Muscle of arm (tissue), 12 donors: ENCODE measurements around the gene ART4. TPM values are rescaled to one million over a fixed set of nuclear protein-coding genes. Genes with fewer than 3 reads are reported as not detected.

Experiments used
- DNase-seq: peaks from one replicate; pipeline ENCODE4 v3.0.0-alpha.2; 2013
- polyA plus RNA-seq, 12 donors: library from polyadenylated mRNA; unstranded; fragments of 120-200 nt; gene quantifications; one replicate each; pipeline ENCODE4 v1.2.1, GENCODE V29; 2013; ENCODE audit not compliant: insufficient read length in 12 of 12

The ART4 gene
- polyA plus RNA-seq, 12 donors = 0.05 to 0.43 (median 0.30) TPM; not detected in 4

DNA sequence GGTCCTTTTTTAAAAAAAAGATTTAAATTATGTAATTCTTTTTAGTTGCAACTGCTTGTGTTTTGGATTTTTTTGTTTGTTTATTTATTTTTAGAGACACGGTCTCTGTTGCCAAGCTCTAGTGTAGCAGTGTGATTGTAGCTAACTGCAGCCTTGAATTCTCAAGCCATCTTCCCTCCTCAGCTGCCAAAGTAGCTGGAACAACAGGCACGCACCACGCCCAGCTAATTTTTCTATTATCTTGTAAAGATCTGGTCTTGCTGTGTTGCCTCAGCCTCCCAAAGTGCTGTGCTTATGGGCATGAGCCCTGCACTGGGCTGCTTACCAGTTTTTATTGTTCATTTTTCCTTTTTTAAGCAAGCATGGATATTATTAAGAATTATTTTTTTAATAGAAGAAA lies 10.6 kb upstream of the ART4 start:
- DNase-seq = peak; percentile 74

DNA sequence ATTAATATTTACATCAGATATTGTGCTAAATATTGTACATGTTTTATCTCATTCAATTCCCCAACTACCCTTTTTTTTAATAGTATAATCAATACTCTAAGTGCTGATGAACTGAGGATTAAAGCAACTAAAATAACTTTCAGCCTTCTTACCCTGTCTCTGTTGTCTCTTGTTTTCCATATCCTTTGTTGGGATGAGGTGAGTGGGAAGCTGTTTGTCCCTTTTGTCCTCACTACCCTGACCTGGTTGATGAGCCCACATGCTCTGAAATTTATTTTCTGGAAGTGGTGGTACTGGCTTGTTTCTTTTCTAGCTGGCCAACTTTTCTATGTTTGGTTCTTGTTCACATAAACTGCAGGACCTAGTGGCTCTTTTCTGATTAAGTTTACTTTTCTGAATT lies 9.6 kb upstream of the ART4 start:
- no peak for DNase-seq

DNA sequence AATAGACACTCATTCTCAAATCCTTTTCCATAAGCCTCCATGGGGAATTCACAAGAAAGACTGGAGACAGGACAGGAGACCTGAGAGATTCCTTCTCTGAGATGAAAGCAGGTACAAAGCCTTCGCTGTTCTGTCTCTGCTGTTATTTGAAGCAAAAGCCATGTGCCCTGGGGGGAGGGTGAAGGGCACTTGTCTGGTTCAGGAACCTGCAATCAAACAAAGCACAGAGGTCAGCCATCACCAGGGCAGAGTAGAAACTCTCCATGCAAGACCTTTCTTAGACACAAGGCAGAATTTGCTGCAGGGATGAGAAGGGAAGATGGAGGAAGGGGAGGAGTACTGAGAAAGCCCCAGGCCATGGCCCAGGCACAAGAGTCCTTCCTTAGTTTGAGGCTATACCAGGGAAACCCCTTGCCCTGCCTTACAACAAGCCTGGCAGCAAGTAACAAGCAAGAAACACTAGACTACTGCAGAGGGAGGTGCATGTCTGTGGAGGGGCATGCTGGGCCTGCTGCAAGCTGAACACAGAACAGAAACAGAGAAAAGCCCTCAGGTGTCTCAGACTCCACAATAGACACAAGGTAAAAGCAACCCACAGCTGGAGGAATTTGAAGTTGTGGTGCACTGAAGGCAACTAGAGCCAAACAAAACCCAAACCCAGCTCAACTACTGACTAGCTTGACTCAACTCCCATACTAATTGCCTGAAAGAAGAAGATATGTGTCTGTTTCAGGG lies 7.8 kb upstream of the ART4 start:
- DNase-seq = no peak

DNA sequence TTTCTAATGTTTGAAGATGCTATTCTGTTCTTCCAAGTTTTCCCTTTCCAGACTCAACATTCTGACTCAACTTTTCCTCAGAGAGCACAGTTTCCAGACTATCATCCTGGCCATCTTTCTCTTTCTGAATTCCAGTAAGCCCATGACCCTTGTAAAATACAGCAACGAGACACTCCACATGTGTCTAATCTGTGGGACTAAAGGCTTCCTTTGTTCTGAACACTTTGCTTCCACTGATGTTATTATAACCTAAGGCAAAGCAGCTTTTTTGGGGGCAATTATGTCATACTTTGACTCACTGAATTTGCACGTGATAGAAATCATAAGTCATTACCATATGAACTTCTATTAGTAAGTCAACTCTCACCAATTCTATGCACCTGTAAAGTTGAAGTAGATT lies 6.3 kb upstream of the ART4 start:
- DNase-seq = peak; percentile 84

DNA sequence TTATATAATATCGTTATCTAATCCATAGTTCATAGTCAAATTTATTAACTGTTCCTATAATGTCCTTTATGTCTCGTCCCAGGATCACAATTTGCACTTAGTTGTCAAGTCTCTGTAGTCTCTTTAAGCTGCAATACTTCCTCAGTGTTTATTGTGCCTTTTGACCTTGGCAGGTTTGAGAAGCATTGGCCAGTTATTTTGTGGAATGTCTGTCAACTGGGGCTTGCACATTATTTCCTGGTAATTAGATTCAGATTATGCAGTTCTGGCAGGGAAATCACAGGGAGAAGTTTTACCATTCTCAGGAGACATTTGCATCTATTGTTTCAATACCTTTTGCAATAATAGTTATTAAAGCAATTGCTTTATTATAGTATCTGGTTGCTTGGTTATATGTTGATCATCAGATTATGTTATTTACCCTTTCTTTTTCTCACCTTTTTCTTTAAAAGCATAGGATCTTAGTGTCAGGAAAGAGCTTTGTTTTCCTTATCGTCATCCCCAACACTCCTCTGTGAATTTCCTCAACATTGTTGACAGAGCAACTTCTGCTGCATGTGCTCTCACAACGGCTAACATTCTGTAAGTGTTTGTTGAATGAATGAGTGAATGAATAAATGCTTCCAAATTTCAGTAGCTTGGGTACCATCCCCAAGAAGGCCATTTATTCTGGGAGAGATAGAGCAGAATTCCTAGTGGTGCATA lies 3.7 kb upstream of the ART4 start:
- DNase-seq = no peak

DNA sequence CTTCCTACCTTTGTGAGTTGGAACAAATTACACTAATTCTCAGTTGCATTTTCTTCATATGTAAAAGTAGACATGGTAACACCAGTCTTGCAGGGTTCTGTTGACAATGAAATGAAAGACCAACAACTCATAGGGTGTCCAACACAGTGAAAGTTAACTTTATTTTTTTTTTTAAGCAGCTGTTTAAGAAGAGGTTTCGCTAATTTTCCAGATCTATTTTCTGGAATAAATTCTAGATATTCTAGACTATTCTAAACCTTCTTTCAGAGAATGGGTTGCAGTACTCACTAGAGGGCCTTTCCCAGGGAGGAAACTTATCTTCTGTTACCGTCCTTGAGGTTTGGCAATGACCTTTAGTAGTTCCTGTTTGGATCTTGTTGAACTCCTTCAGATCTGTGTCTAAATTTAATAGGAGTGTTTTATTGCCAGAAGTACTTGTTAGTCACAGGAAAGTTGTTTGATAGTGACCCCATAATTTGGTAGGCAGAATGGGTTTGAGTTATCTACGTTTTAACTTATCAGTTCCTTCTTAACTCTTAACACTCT lies 2.8 kb upstream of the ART4 start:
- no peak for DNase-seq

DNA sequence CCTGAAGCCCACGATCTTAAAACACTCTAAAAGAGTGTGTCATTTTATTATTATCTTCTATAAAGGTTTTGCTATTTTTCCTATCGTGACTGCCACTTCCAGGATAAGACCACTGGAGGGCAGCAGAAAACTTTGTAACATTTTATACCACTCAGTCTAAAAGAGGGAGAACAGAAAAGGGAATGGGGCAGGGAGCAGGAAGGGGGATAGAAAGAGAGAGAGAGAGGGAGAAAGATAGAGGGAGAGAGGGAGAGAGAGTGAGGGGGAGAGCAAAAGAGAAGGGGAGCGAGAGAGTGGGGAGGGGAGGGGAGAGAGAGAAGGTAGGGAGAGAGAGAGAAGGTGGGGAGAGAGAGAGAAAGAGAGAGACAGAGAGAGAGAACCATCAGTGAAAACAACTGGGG lies 2.0 kb upstream of the ART4 start:
- DNase-seq = peak; percentile 67

DNA sequence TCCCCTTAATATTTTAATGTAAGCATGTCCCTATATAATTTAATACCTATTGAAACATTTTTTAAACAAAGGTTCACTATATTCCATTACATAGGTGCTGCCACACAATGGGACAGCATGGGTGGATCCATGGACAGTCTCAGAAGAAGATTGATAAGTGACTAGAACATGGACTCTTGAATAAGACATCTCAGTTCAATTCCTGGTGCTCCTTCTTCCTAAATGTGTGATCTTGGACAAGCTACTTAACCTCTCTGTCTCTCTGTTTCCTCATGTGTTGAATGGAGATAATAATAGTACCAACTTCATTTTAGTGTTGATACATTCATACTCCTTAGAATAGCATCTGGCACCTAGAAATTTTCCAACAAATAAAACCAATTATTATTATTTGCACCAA lies 1.1 kb upstream of the ART4 start:
- DNase-seq = no peak

DNA sequence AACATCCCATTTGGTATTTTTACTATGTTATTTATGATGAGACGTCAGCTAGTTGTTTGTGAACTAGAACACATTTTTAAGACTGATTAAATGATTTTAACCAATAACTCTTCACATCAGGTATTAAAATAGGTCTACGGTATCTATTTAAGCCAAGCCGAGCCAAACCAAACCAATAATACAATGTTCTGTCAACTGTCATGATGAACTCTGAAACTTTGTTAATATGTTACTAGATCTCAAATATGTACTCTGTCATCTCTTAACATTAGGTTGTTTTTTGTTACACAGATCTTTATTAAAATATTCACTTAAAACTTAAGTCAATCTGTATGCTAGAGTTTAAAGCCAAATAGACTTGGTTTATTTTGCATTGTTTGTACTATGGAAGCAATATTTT lies 1.0 kb downstream of the ART4 start:
- DNase-seq = no peak

DNA sequence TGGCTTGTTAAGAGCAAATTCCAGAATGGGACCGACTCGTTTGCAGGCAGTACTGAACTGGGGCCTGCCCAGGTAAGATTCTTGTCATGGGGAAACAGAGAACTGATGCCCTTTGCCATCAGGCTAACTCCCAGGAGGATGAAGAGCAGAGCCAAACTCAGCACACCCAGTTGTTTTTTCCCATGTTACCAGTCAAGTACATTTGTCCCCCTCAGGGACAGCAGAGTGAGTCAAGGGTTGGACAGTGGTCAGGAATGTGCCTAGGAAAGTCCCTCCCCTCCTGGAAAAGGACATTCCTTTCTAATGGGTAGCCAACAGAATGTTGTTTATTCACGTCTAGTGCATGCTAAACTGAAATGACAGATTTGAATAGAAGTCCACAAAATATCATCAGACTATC lies 1.6 kb downstream of the ART4 start:
- DNase-seq = no peak

DNA sequence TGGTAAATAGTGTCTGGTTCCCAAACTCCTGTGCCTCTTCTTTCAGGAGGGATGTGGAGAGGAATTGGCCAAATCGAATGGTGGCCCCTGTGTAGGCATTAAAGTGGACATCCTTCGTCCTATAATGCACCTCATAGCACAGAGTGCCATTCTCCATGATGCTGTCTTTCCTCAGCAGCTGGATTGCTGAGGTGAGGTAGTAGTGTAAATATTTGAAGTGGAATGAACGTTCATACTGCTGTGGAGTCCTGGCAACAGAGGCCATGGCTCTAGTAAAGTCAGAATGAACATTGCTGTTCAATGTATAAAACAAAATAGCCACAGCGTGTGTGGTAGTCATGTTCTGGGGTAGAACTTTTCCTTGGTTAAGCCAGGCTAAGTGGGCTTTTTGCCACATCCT lies 2.7 kb downstream of the ART4 start:
- DNase-seq = no peak

DNA sequence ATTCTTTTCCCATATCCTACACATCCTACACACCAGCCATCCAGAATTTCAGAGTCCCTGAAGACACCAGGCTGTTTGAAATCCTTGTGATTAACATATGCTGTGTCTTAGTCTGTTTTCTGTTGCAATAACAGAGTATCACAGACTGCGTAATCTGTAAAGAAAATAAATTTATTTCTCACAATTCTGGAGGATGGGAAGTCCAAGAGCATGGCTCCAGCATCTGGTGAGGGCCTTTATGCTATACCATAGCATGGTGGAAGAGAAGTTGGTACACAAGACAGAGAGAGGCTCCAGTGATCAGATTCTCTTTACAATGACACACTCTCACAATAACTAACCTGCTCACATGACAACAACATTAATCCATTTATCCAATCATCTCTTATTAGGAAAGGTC lies 4.1 kb downstream of the ART4 start:
- DNase-seq = no peak

DNA sequence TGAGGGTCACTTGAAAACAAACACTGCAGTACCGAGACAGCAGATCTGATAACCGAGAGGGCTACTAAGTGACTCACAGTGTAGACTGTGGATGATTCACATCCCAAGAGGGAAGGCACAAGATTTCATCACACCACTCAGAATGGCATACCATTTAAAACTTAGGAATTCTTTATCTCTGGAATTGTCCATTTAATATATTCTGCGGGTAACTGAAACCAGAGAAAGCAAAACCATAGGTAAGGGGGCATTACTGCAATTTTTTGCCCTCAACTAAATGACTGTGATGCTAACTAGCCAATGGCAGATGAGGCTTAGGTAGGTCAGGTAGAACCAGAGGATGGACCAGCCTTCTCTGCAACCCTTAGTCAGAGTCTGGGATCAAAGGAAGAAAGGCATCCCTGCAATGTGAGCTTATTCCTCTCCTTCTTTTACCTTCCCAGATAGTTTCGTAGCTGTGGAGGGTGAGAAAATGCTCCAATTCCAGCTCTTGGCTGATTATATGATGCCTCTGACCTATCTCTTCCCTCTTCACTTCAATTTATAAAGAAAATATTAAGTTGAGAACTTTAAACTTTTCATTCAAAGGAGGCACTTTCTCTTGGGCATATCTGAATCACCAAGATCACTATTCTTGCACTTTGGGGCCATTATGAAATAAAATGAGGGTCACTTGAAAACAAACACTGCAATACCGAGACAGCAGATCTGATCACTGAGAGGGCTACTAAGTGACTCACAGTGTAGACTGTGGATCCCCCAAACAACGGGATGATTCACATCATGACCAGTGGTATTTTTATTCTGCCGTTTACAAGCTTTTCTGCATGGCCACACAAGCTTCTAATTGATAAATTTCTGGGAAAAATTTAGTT lies 6.8 kb downstream of the ART4 start:
- no peak for DNase-seq

DNA sequence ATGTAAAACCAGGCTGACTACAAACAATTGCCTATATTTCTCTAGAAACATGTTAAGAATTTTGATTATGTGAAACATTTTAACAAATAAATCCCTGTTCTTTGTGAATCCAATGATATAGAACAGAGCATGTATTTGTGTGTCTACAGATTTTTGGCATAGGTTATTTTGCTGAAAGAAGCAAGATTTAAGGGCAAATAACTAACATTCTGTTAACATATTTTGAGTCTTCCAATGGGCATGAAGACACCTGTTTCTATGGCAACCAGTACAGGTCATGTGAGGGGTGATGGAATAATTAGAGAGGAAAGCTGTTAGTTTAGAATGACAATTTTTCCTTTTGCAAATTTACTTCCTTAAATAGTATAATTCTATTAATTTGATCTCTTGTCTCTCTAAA lies 8.8 kb downstream of the ART4 start:
- DNase-seq = no peak

DNA sequence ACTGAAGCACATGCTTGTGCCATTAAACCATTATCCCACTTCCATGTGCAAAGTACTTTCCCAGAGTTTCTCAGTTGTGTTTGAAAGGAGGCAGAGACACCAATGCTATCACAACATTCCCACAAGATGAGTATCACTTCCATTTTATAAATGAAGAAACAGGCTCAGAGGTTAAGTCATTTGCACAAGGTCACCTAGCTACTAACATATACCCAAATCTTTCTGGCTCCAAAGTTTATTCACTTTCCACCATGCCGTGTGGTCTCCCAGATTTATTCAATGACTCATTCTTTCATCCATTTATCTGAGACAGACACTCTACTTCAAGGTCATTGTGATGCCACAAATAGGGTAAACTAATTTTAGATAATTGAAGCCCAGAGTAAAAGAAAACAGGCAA lies 9.4 kb downstream of the ART4 start:
- DNase-seq = no peak

DNA sequence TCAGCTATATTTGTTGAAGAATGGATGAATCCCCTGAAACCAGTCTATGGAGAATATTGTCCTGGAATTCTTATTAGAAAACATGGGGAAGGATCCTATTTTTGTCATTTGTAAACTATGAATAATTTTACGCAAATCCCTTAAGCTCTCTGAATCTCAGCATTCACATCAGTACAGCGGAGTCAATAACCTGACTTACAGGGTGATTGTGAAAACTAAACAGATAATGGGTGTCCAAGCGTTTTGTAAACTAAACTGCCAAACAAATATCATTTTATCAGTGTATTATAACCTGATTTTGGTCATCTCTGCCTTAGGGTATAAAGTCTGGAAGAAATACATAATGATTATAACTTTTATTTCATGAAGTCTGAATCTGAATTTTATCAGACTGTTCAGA lies 10.0 kb downstream of the ART4 start:
- DNase-seq = no peak

DNA sequence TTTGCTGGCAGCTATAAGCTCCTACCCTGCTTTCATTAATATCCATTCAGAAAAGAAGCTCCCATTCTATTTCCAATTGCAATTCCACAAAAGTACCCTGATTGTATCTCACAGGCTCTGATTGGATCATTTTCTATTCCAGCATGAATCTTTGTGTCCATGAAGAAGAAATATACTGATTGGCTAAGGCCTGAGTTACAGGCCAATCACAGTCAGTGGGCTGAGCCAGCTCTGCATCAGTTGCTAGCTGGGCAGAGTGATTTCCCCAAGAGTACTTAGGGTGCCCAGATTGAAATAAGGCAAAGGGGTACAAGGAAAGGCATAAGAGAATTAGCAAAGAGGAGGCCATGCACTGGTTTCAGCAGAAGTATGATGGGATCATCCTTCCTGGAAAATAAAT lies 14.4 kb downstream of the ART4 start:
- no peak for DNase-seq

DNA sequence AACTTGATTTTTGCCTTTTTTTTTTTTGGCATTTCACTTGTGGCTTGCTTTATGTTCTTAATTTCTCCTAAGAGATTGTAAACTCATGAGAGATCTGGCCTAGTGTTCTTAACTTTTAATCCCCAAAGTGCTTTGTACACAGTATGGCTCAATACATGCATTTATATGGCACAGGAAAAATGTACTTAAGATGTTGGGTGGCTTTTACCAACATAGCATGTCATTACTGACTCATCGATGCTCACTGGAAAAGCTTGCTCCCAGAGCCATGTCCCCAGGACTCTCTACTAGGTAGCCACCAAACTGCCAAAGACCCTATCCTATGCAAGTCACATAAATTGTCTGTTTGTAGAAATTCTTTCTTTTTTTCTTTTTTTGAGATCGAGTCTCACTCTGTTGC lies 16.3 kb downstream of the ART4 start:
- no peak for DNase-seq

DNA sequence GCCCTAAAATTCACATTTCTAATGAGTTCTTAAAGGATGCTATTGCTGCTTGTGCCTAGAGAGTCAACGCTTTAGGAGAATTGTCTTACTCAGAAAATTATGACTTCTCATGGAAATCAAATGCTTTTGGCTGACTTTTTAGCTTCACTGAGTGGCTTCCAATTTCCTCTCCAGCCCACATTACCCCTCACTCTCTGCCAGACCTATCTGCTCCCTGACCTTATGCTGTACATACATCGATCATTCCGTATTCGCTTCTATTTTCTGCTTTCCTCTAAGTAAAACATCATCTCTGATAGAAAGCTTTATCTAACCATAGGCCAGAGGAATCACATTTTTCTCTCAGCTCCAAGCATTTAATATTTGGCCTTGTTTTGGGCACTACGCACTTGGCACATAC lies 16.8 kb downstream of the ART4 start:
- DNase-seq = no peak

DNA sequence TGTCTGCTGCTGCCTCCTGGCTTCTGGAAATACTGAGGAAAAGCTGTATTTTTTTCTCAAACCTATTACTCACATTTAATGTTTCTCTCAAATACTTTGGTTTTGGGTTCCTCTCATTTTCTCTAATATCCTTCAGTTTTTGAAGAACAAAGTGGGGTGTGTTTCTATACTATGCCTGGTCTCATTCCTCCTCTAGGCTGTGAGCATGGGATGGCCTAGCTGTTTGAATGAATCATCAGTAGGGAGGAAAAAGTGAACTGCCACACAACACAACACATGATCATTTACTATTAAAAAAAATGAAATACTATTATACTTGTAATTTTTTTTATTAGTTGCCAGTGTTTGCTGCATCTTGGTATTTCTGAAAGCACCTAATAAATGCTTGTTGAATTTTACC lies 18.1 kb downstream of the ART4 start:
- DNase-seq = no peak

DNA sequence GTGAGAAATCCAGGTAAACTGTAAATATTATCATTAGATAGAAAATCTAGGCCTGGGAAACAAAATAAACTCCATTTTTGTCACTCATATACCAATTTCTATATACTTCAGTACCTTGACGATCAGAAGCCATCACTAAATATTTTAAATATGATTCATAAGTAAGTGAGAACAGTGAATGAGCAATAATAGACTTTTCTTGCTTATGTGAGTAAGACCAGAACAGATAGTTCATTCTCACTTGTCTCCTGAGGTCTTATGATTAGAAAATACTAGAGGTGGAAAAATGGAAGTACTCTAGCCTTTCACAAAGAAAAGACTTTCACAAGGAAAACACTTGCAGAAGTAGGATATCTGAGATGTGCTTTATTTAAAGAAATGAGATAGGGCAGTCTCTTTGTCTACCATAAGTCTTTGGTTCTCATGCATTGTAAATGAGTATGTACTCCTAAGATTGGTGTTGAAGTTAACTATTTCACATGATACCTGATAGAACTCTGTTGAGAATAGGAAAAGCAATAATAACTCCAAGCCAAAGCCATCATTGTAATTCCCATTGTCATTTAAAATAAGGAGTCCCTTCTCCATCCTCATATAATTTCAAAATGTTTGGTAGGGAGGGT lies 19.2 kb downstream of the ART4 start:
- DNase-seq = no peak

DNA sequence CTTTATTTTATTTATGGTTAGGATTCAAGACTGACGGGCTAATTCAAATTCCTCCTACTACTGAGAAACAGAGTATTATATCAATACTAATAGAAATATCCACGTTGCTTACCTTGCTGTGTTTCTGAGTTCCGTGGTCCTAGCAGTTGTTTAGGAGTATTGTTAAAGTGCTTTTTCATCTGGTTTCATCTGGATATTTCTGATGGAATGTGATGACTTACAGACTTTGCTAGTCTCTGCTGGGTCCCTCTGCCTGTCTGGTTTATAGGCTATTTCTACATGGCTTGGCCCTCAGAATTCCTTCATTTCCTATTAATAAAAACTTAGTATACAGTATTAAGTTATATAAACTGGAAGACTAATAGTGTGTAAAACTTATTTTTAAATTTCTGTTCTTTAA lies 29.3 kb downstream of the ART4 start, which contains the start of gene SMCO3:
Gene SMCO3, minus strand, starts transcription at position 169 of the 400 bp plus-strand sequence. CDS start 7,502 bp downstream, outside the sequence.
- no peak for DNase-seq
